SH-SY5Y (cell line): Measurements from ENCODE around the gene HTR3B.

Source experiments
- GATA2 ChIP-seq: IDR thresholded peaks from 2 replicates; pipeline ENCODE4 v1.6.1; 2011; ENCODE audit warnings: mild to moderate bottlenecking, low read depth, low read length
- GATA3 ChIP-seq: IDR thresholded peaks from 2 replicates; pipeline ENCODE4 v1.6.1; 2011; ENCODE audit warnings: low read depth, mild to moderate bottlenecking, low read length, moderate library complexity

GRCh38 chr11:113873236-113873626, 31.4 kb upstream of the HTR3B start:
- TF ChIP-seq GATA3 = no peak
- no peak for TF ChIP-seq GATA2
